Mucosa of descending colon (tissue), 3 donors: ENCODE results near the gene PDE2A. TPM values are rescaled to one million over a fixed set of nuclear protein-coding genes. Genes with fewer than 3 reads are reported as not detected.
A peak's percentile ranks its signal among the peaks of the same experiment; 100 is the strongest.

ENCODE experiments used
- ATAC-seq: fragments of 200-7000 bp; cut with Tn5 transposase; one replicate; pipeline ENCODE4 v1.9.1; 2020; ENCODE audit warnings: mild to moderate bottlenecking, moderate library complexity
- DNase-seq, 3 donors: peaks; one replicate each; pipeline ENCODE4 v3.0.0-alpha.2; 2020
- H3K36me3 ChIP-seq: fragments of 200-600 bp; one replicate; pipeline ENCODE4 v1.8.0; 2021; ENCODE audit warnings: low read depth, mild to moderate bottlenecking
- H3K4me1 ChIP-seq: fragments of 200-600 bp; one replicate; pipeline ENCODE4 v1.8.0; 2021; ENCODE audit warnings: low read depth, mild to moderate bottlenecking
- H3K4me3 ChIP-seq: fragments of 200-600 bp; one replicate; pipeline ENCODE4 v1.8.0; 2021; ENCODE audit warnings: mild to moderate bottlenecking
- H3K9me3 ChIP-seq: fragments of 200-600 bp; one replicate; pipeline ENCODE4 v1.8.0; 2021; ENCODE audit warnings: mild to moderate bottlenecking
- intact Hi-C, 2 donors: fragments of 100-400 bp; cut with DNase I in 1 of 2; cut with micrococcal nuclease in 1 of 2; formaldehyde crosslinking; loops; one replicate each; pipeline versions ENCODE4 v1.11.0 to v1.11.1; 2022; cut with DNase I, micrococcal nuclease
- total RNA-seq, 3 donors: library from RNA; stranded (reverse); fragmentation: NEBNext Ultra II Directional in 2 of 3; extraction: Animal tissue kit (Norgen Biotek cat#: 25700) in 2 of 3; gene quantifications; one replicate each; pipeline versions ENCODE4 v1.2.1 to v1.2.4, GENCODE V29; 2021 to 2023
- TF ChIP-seq, protein P1 (sequence below): fragments of 200-600 bp; IDR thresholded peaks from one replicate; pipeline ENCODE4 v1.8.0; 2022; ENCODE audit warnings: antibody characterized with exemption, mild to moderate bottlenecking
- donor health status: DM: no; HTN: no; CAD: no; lungs with moderate emphysema.
- donor health status: DM: no; HTN: no; CAD: no.
- donor health status: DM: no; HTN: yes; CAD: no.

Gene PDE2A
- total RNA-seq, 3 donors from 2014 or later: 7.0 to 45.9 (median 9.6) TPM

DNA sequence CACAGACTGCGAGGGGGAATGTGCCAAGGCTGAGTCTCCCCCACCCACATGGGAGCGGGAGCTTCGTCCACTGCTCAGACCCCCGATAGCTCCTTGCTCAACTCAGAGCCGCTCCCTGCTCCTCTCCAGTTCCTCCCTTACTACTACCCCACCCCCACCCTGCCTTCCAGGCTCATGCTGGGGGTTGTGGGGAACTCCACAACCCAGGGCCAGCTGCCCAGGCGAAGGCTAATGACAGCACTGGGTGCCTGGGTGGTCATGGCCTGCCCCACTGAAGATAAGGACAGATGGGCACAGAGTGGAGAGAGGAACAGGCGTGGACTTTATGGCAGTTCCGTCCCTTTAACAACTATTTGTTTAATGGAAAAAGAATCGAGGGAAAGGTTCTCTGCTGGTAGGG lies 73.7 kb downstream of the PDE2A start:
- TF ChIP-seq, protein P1, sequence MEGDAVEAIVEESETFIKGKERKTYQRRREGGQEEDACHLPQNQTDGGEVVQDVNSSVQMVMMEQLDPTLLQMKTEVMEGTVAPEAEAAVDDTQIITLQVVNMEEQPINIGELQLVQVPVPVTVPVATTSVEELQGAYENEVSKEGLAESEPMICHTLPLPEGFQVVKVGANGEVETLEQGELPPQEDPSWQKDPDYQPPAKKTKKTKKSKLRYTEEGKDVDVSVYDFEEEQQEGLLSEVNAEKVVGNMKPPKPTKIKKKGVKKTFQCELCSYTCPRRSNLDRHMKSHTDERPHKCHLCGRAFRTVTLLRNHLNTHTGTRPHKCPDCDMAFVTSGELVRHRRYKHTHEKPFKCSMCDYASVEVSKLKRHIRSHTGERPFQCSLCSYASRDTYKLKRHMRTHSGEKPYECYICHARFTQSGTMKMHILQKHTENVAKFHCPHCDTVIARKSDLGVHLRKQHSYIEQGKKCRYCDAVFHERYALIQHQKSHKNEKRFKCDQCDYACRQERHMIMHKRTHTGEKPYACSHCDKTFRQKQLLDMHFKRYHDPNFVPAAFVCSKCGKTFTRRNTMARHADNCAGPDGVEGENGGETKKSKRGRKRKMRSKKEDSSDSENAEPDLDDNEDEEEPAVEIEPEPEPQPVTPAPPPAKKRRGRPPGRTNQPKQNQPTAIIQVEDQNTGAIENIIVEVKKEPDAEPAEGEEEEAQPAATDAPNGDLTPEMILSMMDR: no peak
- Histone ChIP-seq H3K9me3 (no peaks in the 10 kb centered on the region), H3K4me3 (no peak overlapping the region), H3K4me1 (no peaks in the 10 kb centered on the region), H3K36me3 (no peaks in the 10 kb centered on the region)
- ATAC-seq: peak; percentile 57
- intact Hi-C loops: loop anchor here in 1 of 2 donors (5.0 kb wide), 1 partner anchor 42 kb away; no protein-coding TSS in a partner anchor
- DNase-seq: peak in 2 of 3 donors; percentile 28 to 43

- H3K36me3 ChIP-seq: no peaks in the 10 kb centered on the region
- DNase-seq (no peak), ATAC-seq (peak; percentile 13)
- TF ChIP-seq, protein P1: no peak
- no peaks in the 10 kb centered on the region for H3K9me3 ChIP-seq
- no peaks in the 10 kb centered on the region for H3K4me1 ChIP-seq
- no peak overlapping the region for H3K4me3 ChIP-seq
- intact Hi-C loops: loop anchor here in 1 of 2 donors (5.0 kb wide), 1 partner anchor 43 kb away; no protein-coding TSS in a partner anchor
Observed at GRCh38 chr11:72599325-72600117, 74.7 kb downstream of the PDE2A start.

- no peak overlapping the region for H3K4me3 ChIP-seq
- DNase-seq: peak in 2 of 3 donors; percentile 54 to 64
- no peaks in the 10 kb centered on the region for H3K36me3 ChIP-seq
- TF ChIP-seq, protein P1: no peak
- ATAC-seq: peak; percentile 50
- H3K4me1 ChIP-seq: no peaks in the 10 kb centered on the region
- intact Hi-C loops: no loop called here
- H3K9me3 ChIP-seq: no peaks in the 10 kb centered on the region
Observed at GRCh38 chr11:72598906-72599305, 75.3 kb downstream of the PDE2A start.

- DNase-seq (no peak), ATAC-seq (no peak)
- H3K36me3 ChIP-seq: no peaks in the 10 kb centered on the region
- H3K4me1 ChIP-seq: no peaks in the 10 kb centered on the region
- no peaks in the 10 kb centered on the region for H3K9me3 ChIP-seq
- intact Hi-C loops: no loop called here
- no peak overlapping the region for H3K4me3 ChIP-seq
- TF ChIP-seq, protein P1: no peak
Observed at GRCh38 chr11:72598466-72598865, 75.8 kb downstream of the PDE2A start.

DNA sequence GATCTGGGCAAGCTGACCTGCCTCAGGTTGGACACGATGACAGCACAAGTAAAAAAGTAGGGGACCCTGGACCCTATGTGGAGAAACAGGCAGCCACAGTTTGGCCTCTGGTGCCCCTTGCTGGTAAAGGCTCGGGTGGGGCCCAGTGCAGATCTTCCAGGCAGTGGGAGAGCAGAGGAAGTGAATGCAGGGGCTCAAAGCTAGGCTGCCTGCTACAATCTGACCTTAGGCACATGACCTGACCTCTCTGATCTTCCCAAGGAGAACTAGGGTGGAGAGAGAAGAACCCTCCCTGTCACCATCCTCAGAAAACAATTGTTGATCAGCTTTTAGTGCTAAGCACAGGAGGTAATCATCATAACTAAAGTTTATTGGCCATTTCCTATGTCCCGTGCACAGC lies 76.5 kb downstream of the PDE2A start:
- H3K4me3 ChIP-seq: no peak overlapping the region
- no peaks in the 10 kb centered on the region for H3K4me1 ChIP-seq
- TF ChIP-seq, protein P1: no peak
- H3K36me3 ChIP-seq: no peaks in the 10 kb centered on the region
- ATAC-seq: no peak
- no peak for DNase-seq
- intact Hi-C loops: no loop called here
- no peaks in the 10 kb centered on the region for H3K9me3 ChIP-seq
